DND-41 (cell line): ENCODE results near the gene ATP6V0E2.

Experiments
- ATAC-seq: fragments of 200-7000 bp; cut with Tn5 transposase; 3 replicates; pipeline ENCODE4 v1.9.1; 2021; ENCODE audit warnings: low read depth; ENCODE audit not compliant: insufficient read depth
- DNase-seq: peaks from one replicate; pipeline ENCODE4 v3.0.0-alpha.2; 2020
- H2AFZ ChIP-seq: 2 replicates; pipeline ENCODE4 v1.6.0; 2012; ENCODE audit warnings: low read depth, low read length
- H3K27ac ChIP-seq: 2 replicates; pipeline ENCODE4 v1.5.1; 2012; ENCODE audit warnings: low read length, inconsistent platforms
- H3K27me3 ChIP-seq: fragments of 200-600 bp; sonication (generic); 2 replicates; pipeline ENCODE4 v1.6.0; 2012; ENCODE audit warnings: low read length, mild to moderate bottlenecking, inconsistent platforms; ENCODE audit not compliant: insufficient read depth, poor library complexity
- H3K36me3 ChIP-seq: 2 replicates; pipeline ENCODE4 v1.5.1; 2012; ENCODE audit warnings: low read length, inconsistent platforms; ENCODE audit not compliant: insufficient read depth
- H3K4me1 ChIP-seq: 2 replicates; pipeline ENCODE4 v1.5.1; 2012; ENCODE audit warnings: mild to moderate bottlenecking, low read length; ENCODE audit not compliant: insufficient read depth
- H3K4me2 ChIP-seq: 2 replicates; pipeline ENCODE4 v1.6.0; 2012; ENCODE audit warnings: mild to moderate bottlenecking, moderate library complexity, low read length, inconsistent platforms; ENCODE audit not compliant: insufficient read depth
- H3K4me3 ChIP-seq, 2 experiments: fragments of 200-600 bp in 1 of 2; shearing (Covaris generic) in 1 of 2; 2 replicates each; pipeline ENCODE4 v1.5.1; 2012 to 2016; ENCODE audit warnings: inconsistent platforms in 2 of 2, low read length in 2 of 2, mild to moderate bottlenecking in 2 of 2, low read depth in 1 of 2, moderate library complexity in 1 of 2
- H3K79me2 ChIP-seq: 2 replicates; pipeline ENCODE4 v1.6.0; 2012; ENCODE audit warnings: low read length, inconsistent platforms; ENCODE audit not compliant: insufficient read depth
- H3K9ac ChIP-seq: 2 replicates; pipeline ENCODE4 v1.6.0; 2012; ENCODE audit warnings: low read depth, mild to moderate bottlenecking, inconsistent platforms, low read length, moderate library complexity
- H3K9me3 ChIP-seq: 2 replicates; pipeline ENCODE4 v1.5.1; 2012; ENCODE audit warnings: low read length, moderate library complexity, mild to moderate bottlenecking, inconsistent platforms; ENCODE audit not compliant: insufficient read depth, severe bottlenecking
- H4K20me1 ChIP-seq: 2 replicates; pipeline ENCODE4 v1.6.0; 2012; ENCODE audit warnings: low read length; ENCODE audit not compliant: insufficient read depth
- EZH2 ChIP-seq: IDR thresholded peaks from 3 replicates; pipeline ENCODE4 v1.6.1; 2012; ENCODE audit warnings: borderline replicate concordance, low read depth, mild to moderate bottlenecking, moderate library complexity, low read length, inconsistent platforms; ENCODE audit not compliant: severe bottlenecking
- TF ChIP-seq, protein P1 (sequence below): IDR thresholded peaks from 2 replicates; pipeline ENCODE4 v1.5.1; 2012; ENCODE audit warnings: borderline replicate concordance, low read length, moderate library complexity, mild to moderate bottlenecking; ENCODE audit not compliant: poor library complexity, severe bottlenecking; ENCODE audit errors: extremely low read depth

Gene ATP6V0E2

GRCh38 chr7:149870274-149870673 is 3.5 kb upstream of the ATP6V0E2 start:
- no peak overlapping the region for H2AFZ ChIP-seq
- peak overlapping the region; percentile 4; the same call in 1 of the 2 replicates for H3K4me2 ChIP-seq
- H3K79me2 ChIP-seq, result peaks cover 25% of the 10 kb centered on the region

DNA sequence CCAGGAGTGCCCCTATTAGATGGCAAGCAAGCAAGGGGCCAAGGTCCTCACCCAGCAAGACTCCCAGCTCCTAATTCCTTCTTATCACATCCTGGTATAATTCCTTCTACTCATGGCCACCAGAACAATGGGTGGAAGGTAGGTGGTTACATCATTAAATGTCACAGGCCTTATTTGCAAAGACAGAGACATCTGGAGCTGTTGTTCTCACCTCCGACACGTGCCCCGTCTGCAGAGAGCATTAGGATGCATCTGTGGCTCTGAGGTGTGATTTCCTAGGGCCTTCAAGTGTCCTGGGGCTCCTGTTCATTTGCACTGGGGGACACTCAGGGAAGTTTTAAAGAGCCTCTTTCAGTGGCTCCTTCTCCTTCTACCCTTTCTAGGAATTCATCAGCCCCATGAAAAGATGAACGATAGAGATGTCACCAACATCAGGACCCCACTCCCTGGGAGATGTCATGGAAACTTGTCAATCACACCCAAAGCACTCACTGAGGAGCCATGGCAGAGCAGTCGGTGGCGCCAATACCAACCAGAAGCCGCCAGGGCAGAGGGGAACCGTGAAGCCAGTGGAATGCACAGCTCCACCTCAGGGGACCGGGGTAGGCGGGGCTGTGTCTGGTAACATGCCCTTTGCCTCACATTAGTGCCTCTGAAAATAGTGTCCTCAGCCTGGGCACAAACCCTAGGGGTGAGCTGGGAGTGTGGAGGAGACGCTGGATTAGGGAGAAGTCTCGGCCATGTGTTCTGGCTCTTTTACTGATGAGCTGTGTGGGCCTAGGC is 2.9 kb upstream of the ATP6V0E2 start:
- peaks cover 27% of the 10 kb centered on the region for H3K36me3 ChIP-seq
- no peak for ATAC-seq

More at GRCh38 chr7:149870274-149870673, 3.5 kb upstream of the ATP6V0E2 start:
- no peak overlapping the region for H3K9ac ChIP-seq
- peak overlapping the region; percentile 97 for H3K27ac ChIP-seq
- H3K27me3 ChIP-seq, result no peaks in the 10 kb centered on the region
- H3K9me3 ChIP-seq, result no peaks in the 10 kb centered on the region
- H3K36me3 ChIP-seq, result peaks cover 23% of the 10 kb centered on the region
- H4K20me1 ChIP-seq, result no peaks in the 10 kb centered on the region
- no peak for TF ChIP-seq EZH2
- TF ChIP-seq, protein P1, sequence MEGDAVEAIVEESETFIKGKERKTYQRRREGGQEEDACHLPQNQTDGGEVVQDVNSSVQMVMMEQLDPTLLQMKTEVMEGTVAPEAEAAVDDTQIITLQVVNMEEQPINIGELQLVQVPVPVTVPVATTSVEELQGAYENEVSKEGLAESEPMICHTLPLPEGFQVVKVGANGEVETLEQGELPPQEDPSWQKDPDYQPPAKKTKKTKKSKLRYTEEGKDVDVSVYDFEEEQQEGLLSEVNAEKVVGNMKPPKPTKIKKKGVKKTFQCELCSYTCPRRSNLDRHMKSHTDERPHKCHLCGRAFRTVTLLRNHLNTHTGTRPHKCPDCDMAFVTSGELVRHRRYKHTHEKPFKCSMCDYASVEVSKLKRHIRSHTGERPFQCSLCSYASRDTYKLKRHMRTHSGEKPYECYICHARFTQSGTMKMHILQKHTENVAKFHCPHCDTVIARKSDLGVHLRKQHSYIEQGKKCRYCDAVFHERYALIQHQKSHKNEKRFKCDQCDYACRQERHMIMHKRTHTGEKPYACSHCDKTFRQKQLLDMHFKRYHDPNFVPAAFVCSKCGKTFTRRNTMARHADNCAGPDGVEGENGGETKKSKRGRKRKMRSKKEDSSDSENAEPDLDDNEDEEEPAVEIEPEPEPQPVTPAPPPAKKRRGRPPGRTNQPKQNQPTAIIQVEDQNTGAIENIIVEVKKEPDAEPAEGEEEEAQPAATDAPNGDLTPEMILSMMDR, result no peak
- DNase-seq (no peak), ATAC-seq (no peak)
- H3K4me1 ChIP-seq, result peaks cover 93% of the 10 kb centered on the region
- no peak overlapping the region for H3K4me3 ChIP-seq

GRCh38 chr7:149871576-149871975 is 2.2 kb upstream of the ATP6V0E2 start:
- no peak for DNase-seq
- no peaks in the 10 kb centered on the region for H4K20me1 ChIP-seq
- H3K4me3 ChIP-seq, result no peak overlapping the region
- ATAC-seq, result no peak
- H3K4me2 ChIP-seq, result no peak overlapping the region
- H3K9me3 ChIP-seq, result no peaks in the 10 kb centered on the region
- peaks cover 87% of the 10 kb centered on the region for H3K4me1 ChIP-seq
- peaks cover 28% of the 10 kb centered on the region for H3K79me2 ChIP-seq
- no peak overlapping the region for H3K27ac ChIP-seq
- H3K27me3 ChIP-seq, result no peaks in the 10 kb centered on the region
- H3K9ac ChIP-seq, result no peak overlapping the region
- H3K36me3 ChIP-seq, result peaks cover 26% of the 10 kb centered on the region
- TF ChIP-seq EZH2, result no peak
- TF ChIP-seq, protein P1, result no peak
- H2AFZ ChIP-seq, result no peak overlapping the region

More for the DNA sequence above, 2.9 kb upstream of the ATP6V0E2 start:
- Histone ChIP-seq H3K9me3 (no peaks in the 10 kb centered on the region), H3K27ac (peak overlapping the region; percentile 97; the same call in 1 of the 2 replicates), H3K4me3 (no peak overlapping the region), H3K4me1 (peaks cover 93% of the 10 kb centered on the region), H4K20me1 (no peaks in the 10 kb centered on the region), H3K27me3 (no peaks in the 10 kb centered on the region), H3K79me2 (peaks cover 28% of the 10 kb centered on the region), H2AFZ (no peak overlapping the region), H3K9ac (no peak overlapping the region), H3K4me2 (no peak overlapping the region; the same call in 1 of the 2 replicates)
- TF ChIP-seq, protein P1, result no peak
- no peak for TF ChIP-seq EZH2
- no peak for DNase-seq
